Measurements from ENCODE around the gene TMEM184B.

TMEM184B gene

GRCh38 chr22:38232196-38232595 lies 40.6 kb downstream of the TMEM184B start:
- DNase-seq (ENCODE audit: low read depth) = no peak
- TF ChIP-seq CTCF (conservative IDR thresholded peaks at IDR 0.05; ENCODE audit: low read depth, low read length) = no peak
- H3K4me3 ChIP-seq (ENCODE audit: low read depth, low read length) = no peak overlapping the region

- no peak for TF ChIP-seq CTCF (conservative IDR thresholded peaks at IDR 0.05; ENCODE audit: low read depth, low read length)
- H3K4me3 ChIP-seq (ENCODE audit: low read depth, low read length) = no peak overlapping the region
- DNase-seq (ENCODE audit: low read depth) = no peak
Measured at GRCh38 chr22:38230916-38231315, 41.9 kb downstream of the TMEM184B start.

- DNase-seq (ENCODE audit: low read depth) = peak; percentile 50
- TF ChIP-seq CTCF (conservative IDR thresholded peaks at IDR 0.05; ENCODE audit: low read depth, low read length) = peak; percentile 48
- no peak overlapping the region for H3K4me3 ChIP-seq (ENCODE audit: low read depth, low read length)
Measured at GRCh38 chr22:38230108-38230825, 42.5 kb downstream of the TMEM184B start.

GRCh38 chr22:38228873-38229740 lies 43.7 kb downstream of the TMEM184B start:
- peak; percentile 53 for DNase-seq (ENCODE audit: low read depth)
- H3K4me3 ChIP-seq (ENCODE audit: low read depth, low read length) = no peak overlapping the region
- TF ChIP-seq CTCF (conservative IDR thresholded peaks at IDR 0.05; ENCODE audit: low read depth, low read length) = no peak

GRCh38 chr22:38228326-38228872 lies 44.4 kb downstream of the TMEM184B start:
- no peak overlapping the region for H3K4me3 ChIP-seq (ENCODE audit: low read depth, low read length)
- peak; percentile 58 for DNase-seq (ENCODE audit: low read depth)
- TF ChIP-seq CTCF (conservative IDR thresholded peaks at IDR 0.05; ENCODE audit: low read depth, low read length) = no peak

GRCh38 chr22:38226853-38227649 lies 45.8 kb downstream of the TMEM184B start:
- DNase-seq (ENCODE audit: low read depth) = no peak
- H3K4me3 ChIP-seq (ENCODE audit: low read depth, low read length) = no peak overlapping the region
- TF ChIP-seq CTCF (conservative IDR thresholded peaks at IDR 0.05; ENCODE audit: low read depth, low read length) = no peak

Measured in choroid plexus epithelial cell (primary cell).